Fibroblast of skin of left quadriceps (primary cell): Measurements from ENCODE around the gene FBXO44.
A peak's percentile ranks its signal among the peaks of the same experiment; 100 is the strongest.

Experiments used
- DNase-seq, 2 experiments: peaks; one replicate each; pipeline ENCODE4 v3.0.0-alpha.2; 2013; ENCODE audit warnings: low read depth in 2 of 2

FBXO44 gene

GRCh38 chr1:11659748-11660147 is 5.1 kb downstream of the FBXO44 start:
- DNase-seq, result no peak

- DNase-seq, result no peak
Observed at GRCh38 chr1:11661103-11661502, 6.4 kb downstream of the FBXO44 start.

GRCh38 chr1:11664336-11665065 is 9.8 kb downstream of the FBXO44 start:
- DNase-seq, result no peak

- no peak for DNase-seq
Observed at GRCh38 chr1:11668516-11668915, 13.8 kb downstream of the FBXO44 start.

- no peak for DNase-seq
Observed at GRCh38 chr1:11670747-11671146, 16.1 kb downstream of the FBXO44 start.

GRCh38 chr1:11671205-11671543 is 16.5 kb downstream of the FBXO44 start:
- no peak for DNase-seq

GRCh38 chr1:11671544-11672286 is 17.0 kb downstream of the FBXO44 start:
- DNase-seq, result no peak

GRCh38 chr1:11673089-11673769 is 18.6 kb downstream of the FBXO44 start:
- DNase-seq, result no peak

GRCh38 chr1:11674488-11674887 is 19.8 kb downstream of the FBXO44 start:
- DNase-seq, result no peak

- no peak for DNase-seq
Observed at GRCh38 chr1:11675325-11675724, 20.6 kb downstream of the FBXO44 start.

- DNase-seq, result no peak
Observed at GRCh38 chr1:11676386-11677103, 21.9 kb downstream of the FBXO44 start.

- no peak for DNase-seq
Observed at GRCh38 chr1:11678442-11678841, 23.8 kb downstream of the FBXO44 start.

GRCh38 chr1:11680270-11681070 is 25.8 kb downstream of the FBXO44 start:
- DNase-seq, result peak in 1 of 2 experiments; percentile 11

- peak; percentile 40 to 50 for DNase-seq
Observed at GRCh38 chr1:11681071-11681771, 26.5 kb downstream of the FBXO44 start, which contains the start of gene MAD2L2. Gene MAD2L2 (minus strand): TSS chr1:11681148. CDS start chr1:11680601, 547 bp downstream.

- DNase-seq, result no peak
Observed at GRCh38 chr1:11682287-11682771, 27.7 kb downstream of the FBXO44 start.

GRCh38 chr1:11682799-11683198 is 28.1 kb downstream of the FBXO44 start:
- no peak for DNase-seq

- peak in 1 of 2 experiments; percentile 20 for DNase-seq
Observed at GRCh38 chr1:11684070-11684469, 29.4 kb downstream of the FBXO44 start.

- DNase-seq, result no peak
Observed at GRCh38 chr1:11685210-11685752, 30.6 kb downstream of the FBXO44 start.

- no peak for DNase-seq
Observed at GRCh38 chr1:11688506-11688905, 33.8 kb downstream of the FBXO44 start.
